G401 (cell line): Measurements from ENCODE around the gene DPPA4. TPM values are rescaled to one million over a fixed set of nuclear protein-coding genes. Genes with fewer than 3 reads are reported as not detected.

ENCODE experiments used
- total RNA-seq: library from RNA; depleted of rRNA; stranded (reverse); fragments of >200 nt; shearing (Covaris generic); gene quantifications from 2 replicates; pipeline ENCODE4 v1.2.3, GENCODE V29; 2014; rRNA removed

The DPPA4 gene
- total RNA-seq, 1 experiment from 2014 or later = not detected

Other genes with a start within 250 kb of the DPPA4 start
- gene MORC1, start 219.4 kb downstream of the DPPA4 start, total RNA-seq = not detected in 2 replicates
- not detected in 2 replicates for gene C3orf85, start 200.8 kb downstream of the DPPA4 start, total RNA-seq
- gene DPPA2, start 21.0 kb downstream of the DPPA4 start, total RNA-seq = not detected in 2 replicates